Adrenal gland (tissue), 12 donors: ENCODE results near the gene IQGAP2. TPM values are rescaled to one million over a fixed set of nuclear protein-coding genes. Genes with fewer than 3 reads are reported as not detected.
A peak's percentile ranks its signal among the peaks of the same experiment; 100 is the strongest.

Experiments used
- DNase-seq, 7 donors: peaks; one replicate each; pipeline ENCODE4 v3.0.0-alpha.2; 2019 to 2020
- H3K27ac ChIP-seq, 5 donors: fragments of 200-600 bp; sonication (generic) in 4 of 5; 1 replicate in 3 of 5; 2 replicates in 2 of 5; pipeline versions ENCODE4 v1.5.1 to v1.8.0; 2016 to 2020; ENCODE audit warnings: mild to moderate bottlenecking in 1 of 5
- H3K27me3 ChIP-seq: fragments of 200-600 bp; 2 replicates; pipeline ENCODE4 v1.8.0; 2021
- H3K36me3 ChIP-seq, 2 donors: fragments of 200-600 bp; replicated peaks in 1 of 2; 1 replicate in 1 of 2; 2 replicates in 1 of 2; pipeline versions ENCODE4 v1.5.1 to v1.8.0; 2018 to 2022
- H3K4me1 ChIP-seq, 2 donors: fragments of 200-600 bp; replicated peaks in 1 of 2; 1 replicate in 1 of 2; 2 replicates in 1 of 2; pipeline versions ENCODE4 v1.5.1 to v1.8.0; 2018 to 2021
- H3K4me3 ChIP-seq, 4 donors: fragments of 200-600 bp; sonication (generic) in 3 of 4; one replicate each; pipeline ENCODE4 v1.5.1; 2016 to 2018
- H3K9me3 ChIP-seq, 3 donors: fragments of 200-600 bp; sonication (generic) in 1 of 3; replicated peaks in 1 of 3; 1 replicate in 2 of 3; 2 replicates in 1 of 3; pipeline versions ENCODE4 v1.5.1 to v1.8.0; 2016 to 2021
- POLR2A ChIP-seq, 2 donors: fragments of 450-650 bp; IDR thresholded peaks; one replicate each; pipeline ENCODE4 v1.6.1; 2017; ENCODE audit warnings: antibody characterized with exemption in 2 of 2, mild to moderate bottlenecking in 2 of 2, moderate library complexity in 1 of 2
- WGBS, 4 donors: extraction: QIAGEN DNeasy Blood & Tissue Kit in 2 of 4; methylation state at CpG; one replicate each; pipeline versions ENCODE4 v1.1.5 to v1.1.7; 2013 to 2017; 5-methylcytosine and 5-hydroxymethylcytosine counted together
- intact Hi-C, 2 donors: fragments of 100-400 bp; cut with DNase I; formaldehyde crosslinking; loops; one replicate each; pipeline versions ENCODE4 v1.14.1 to v1.15.0; 2022 to 2023
- polyA plus RNA-seq, 3 donors: library from polyadenylated mRNA; stranded (reverse); fragments of 200-250 nt in 2 of 3; fragments of 350-450 nt in 1 of 3; fragmentation: Illumina TruSeq in 1 of 3; extraction: RNeasy Lipid Tissue Mini Kit (QIAGEN cat#74804) in 1 of 3; gene quantifications; one replicate each; pipeline ENCODE4 v1.2.3, GENCODE V29; 2013 to 2014
- total RNA-seq, 9 donors: library from RNA; depleted of rRNA in 4 of 9; stranded (reverse); fragments of >200 nt in 4 of 9; fragments of 120-200 nt in 1 of 9; fragmentation: NEBNext Ultra II Directional in 1 of 9; extraction: Animal tissue kit (Norgen Biotek cat#: 25700) in 1 of 9; gene quantifications; one replicate each; pipeline versions ENCODE4 v1.1.0 to v1.2.4, GENCODE V29; 2013 to 2023
- TF ChIP-seq, protein P1 (sequence below), 6 experiments: fragments of 450-650 bp in 4 of 6; fragments of 200-600 bp in 2 of 6; sonication (generic) in 1 of 6; IDR thresholded peaks; 1 replicate in 5 of 6; 2 replicates in 1 of 6; pipeline versions ENCODE4 v1.5.1 to v1.8.0; 2016 to 2021; ENCODE audit warnings: antibody characterized with exemption in 6 of 6, mild to moderate bottlenecking in 2 of 6, moderate library complexity in 1 of 6
- donor health status: healthy with polysubstance abuse.
- donor health status: Bipolar disorder and iron deficiency.
- donor health status: DM: yes; HTN: yes; CAD: no.
- donor health status: DM: no; HTN: no; CAD: no.
- donor health status: DM: no; HTN: no; CAD: no.
- donor health status: DM: yes; HTN: yes; CAD: no.

Gene IQGAP2
- total and polyA plus RNA-seq, 12 donors, result 14.9 to 77.3 (median 36.1) TPM

DNA sequence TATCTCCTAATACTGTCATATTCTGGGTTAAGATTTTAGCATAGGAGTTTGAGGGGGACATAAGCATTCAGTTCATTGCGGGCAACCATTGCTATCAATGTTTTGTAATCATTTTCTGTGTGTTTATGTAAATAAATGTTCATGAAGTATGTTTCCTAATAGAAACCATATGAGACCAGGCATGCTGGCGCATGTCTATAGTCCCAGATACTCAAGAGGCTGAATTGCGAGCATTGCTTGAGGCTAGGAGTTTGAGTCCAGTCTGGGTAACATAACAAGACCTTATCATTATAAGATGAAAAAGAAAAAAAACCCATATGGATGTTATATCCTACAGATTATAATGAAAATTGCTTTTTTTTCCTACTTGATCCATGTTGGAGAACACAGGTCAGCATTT lies 129.0 kb downstream of the IQGAP2 start:
- intact Hi-C loops, result loop anchor here in 1 of 2 donors (10.0 kb wide), 1 partner anchor 127 kb away; the partner anchor contains the start of gene IQGAP2
- no peaks in the 10 kb centered on the region for H3K36me3 ChIP-seq
- no peak for DNase-seq
- no peak overlapping the region for H3K27ac ChIP-seq
- TF ChIP-seq POLR2A (IDR thresholded peaks at IDR 0.05), result no peak
- TF ChIP-seq, protein P1, sequence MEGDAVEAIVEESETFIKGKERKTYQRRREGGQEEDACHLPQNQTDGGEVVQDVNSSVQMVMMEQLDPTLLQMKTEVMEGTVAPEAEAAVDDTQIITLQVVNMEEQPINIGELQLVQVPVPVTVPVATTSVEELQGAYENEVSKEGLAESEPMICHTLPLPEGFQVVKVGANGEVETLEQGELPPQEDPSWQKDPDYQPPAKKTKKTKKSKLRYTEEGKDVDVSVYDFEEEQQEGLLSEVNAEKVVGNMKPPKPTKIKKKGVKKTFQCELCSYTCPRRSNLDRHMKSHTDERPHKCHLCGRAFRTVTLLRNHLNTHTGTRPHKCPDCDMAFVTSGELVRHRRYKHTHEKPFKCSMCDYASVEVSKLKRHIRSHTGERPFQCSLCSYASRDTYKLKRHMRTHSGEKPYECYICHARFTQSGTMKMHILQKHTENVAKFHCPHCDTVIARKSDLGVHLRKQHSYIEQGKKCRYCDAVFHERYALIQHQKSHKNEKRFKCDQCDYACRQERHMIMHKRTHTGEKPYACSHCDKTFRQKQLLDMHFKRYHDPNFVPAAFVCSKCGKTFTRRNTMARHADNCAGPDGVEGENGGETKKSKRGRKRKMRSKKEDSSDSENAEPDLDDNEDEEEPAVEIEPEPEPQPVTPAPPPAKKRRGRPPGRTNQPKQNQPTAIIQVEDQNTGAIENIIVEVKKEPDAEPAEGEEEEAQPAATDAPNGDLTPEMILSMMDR (IDR thresholded peaks at IDR 0.05), result no peak
- no peak overlapping the region for H3K4me3 ChIP-seq
- 96 to 98% (median 97%) methylated on average over 3 of the region's 3 CpGs for WGBS, 4 donors
- peaks cover 2 to 12% of the 10 kb centered on the region in 2 donors for H3K4me1 ChIP-seq
- H3K27me3 ChIP-seq, result no peaks in the 10 kb centered on the region
- no peaks in the 10 kb centered on the region for H3K9me3 ChIP-seq

- intact Hi-C loops, result loop anchor here in 1 of 2 donors (10.0 kb wide), 1 partner anchor 128 kb away; the partner anchor contains the start of gene IQGAP2
- no peak for DNase-seq
- Histone ChIP-seq H3K9me3 (no peaks in the 10 kb centered on the region), H3K36me3 (no peaks in the 10 kb centered on the region), H3K4me1 (peaks cover 5 to 14% of the 10 kb centered on the region in 2 donors), H3K4me3 (no peak overlapping the region), H3K27ac (no peak overlapping the region), H3K27me3 (no peaks in the 10 kb centered on the region)
- whole genome bisulfite sequencing, 4 donors, result 92 to 96% (median 95%) methylated on average over 4 of the region's 4 CpGs
- no peak for TF ChIP-seq POLR2A (IDR thresholded peaks at IDR 0.05)
- TF ChIP-seq, protein P1 (IDR thresholded peaks at IDR 0.05), result no peak
Measured at GRCh38 chr5:76532973-76533372, 129.9 kb downstream of the IQGAP2 start.

DNA sequence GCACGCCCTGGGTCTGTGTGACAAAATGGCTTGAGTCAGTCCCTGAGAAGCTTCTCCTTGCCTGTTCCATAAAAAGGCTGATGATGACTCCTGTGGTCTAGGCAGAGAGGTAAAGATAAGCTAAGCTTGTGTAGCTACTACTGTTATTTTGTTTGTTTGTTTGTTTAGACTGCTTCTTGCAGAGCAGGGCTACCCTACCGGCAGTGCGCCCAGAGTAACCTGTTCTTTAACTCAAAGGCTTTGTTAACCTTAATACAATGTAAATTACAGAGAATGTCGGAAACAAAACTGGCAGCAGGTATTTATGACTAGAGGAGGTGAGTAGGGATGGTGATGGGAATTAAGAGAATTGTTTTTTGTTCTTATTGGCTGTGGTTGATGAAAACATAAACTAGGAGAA lies 132.5 kb downstream of the IQGAP2 start:
- intact Hi-C loops, result loop anchor here in 1 of 2 donors (10.0 kb wide), 1 partner anchor 131 kb away; the partner anchor contains the start of gene IQGAP2
- no peaks in the 10 kb centered on the region for H3K27me3 ChIP-seq
- H3K27ac ChIP-seq, result no peak overlapping the region
- peaks cover 5 to 11% of the 10 kb centered on the region in 2 donors for H3K4me1 ChIP-seq
- 91 to 96% (median 93%) methylated on average over 4 of the region's 4 CpGs for WGBS, 4 donors
- DNase-seq, result no peak
- no peak for TF ChIP-seq POLR2A (IDR thresholded peaks at IDR 0.05)
- TF ChIP-seq, protein P1 (IDR thresholded peaks at IDR 0.05), result no peak
- no peaks in the 10 kb centered on the region for H3K36me3 ChIP-seq
- no peaks in the 10 kb centered on the region for H3K9me3 ChIP-seq
- H3K4me3 ChIP-seq, result no peak overlapping the region

- WGBS, 4 donors, result 45 to 61% (median 48%) methylated on average over 3 of the region's 3 CpGs
- H3K4me1 ChIP-seq, result peaks cover 5 to 11% of the 10 kb centered on the region in 2 donors
- H3K9me3 ChIP-seq, result no peaks in the 10 kb centered on the region
- DNase-seq, result no peak
- peak overlapping the region in 1 of 5 donors; percentile 20 for H3K27ac ChIP-seq
- H3K4me3 ChIP-seq, result no peak overlapping the region
- no peak for TF ChIP-seq POLR2A (IDR thresholded peaks at IDR 0.05)
- TF ChIP-seq, protein P1 (IDR thresholded peaks at IDR 0.05), result no peak
- intact Hi-C loops, result loop anchor here in 1 of 2 donors (10.0 kb wide), 1 partner anchor 132 kb away; the partner anchor contains the start of gene IQGAP2
- H3K27me3 ChIP-seq, result no peaks in the 10 kb centered on the region
- no peaks in the 10 kb centered on the region for H3K36me3 ChIP-seq
Measured at GRCh38 chr5:76537073-76537543, 134.0 kb downstream of the IQGAP2 start.
